HG03139 (cell line): ENCODE results near the gene NT5DC3.
"Not testable (repeated sequence)": the region's sequence is repeated elsewhere in the genome, so short reads cannot be mapped to it uniquely, and the experiment has no call there.

ENCODE experiments used
- ATAC-seq: cut with Tn5 transposase; IDR thresholded peaks from one replicate; pipeline ENCODE4 v1.9.1; 2021; ENCODE audit not compliant: unreplicated experiment

NT5DC3 gene

DNA sequence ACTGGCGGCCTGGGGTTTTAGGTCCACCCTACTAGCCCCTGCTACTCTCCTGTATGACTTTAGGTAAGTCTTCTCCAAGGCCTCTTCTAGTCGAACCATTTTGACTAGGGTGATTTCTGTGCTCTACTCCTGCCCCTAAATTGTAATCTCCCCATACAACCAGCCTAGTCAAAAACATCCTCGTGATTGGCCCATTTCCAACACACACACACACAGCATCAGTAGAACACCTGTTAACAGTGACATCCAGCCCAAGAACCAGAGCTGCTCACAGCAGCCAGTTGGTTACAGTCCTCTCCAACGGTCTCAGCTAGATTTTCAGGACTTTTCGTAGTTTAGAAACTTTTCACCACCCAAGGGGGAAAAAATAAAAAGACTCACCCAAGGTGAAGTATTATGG lies 30.9 kb downstream of the NT5DC3 start:
- no peak for ATAC-seq

DNA sequence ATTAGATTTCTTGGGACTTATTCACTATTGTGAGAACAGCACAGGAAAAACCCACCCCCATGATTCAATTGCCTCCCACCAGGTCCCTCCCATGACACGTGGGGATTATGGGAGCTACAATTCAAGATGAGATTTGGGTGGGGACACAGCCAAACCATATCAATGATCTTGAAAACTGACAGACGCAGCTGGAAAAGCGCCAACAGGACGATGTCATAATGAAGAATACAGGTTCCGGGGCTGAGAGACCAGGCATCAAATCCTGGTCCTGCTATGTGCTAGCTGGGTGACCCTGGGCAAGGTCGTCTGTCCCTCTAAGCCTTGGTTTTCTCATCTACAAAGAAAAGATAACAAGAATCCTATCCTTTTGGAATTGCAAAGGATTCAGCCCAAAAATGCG lies 31.4 kb downstream of the NT5DC3 start:
- not testable (repeated sequence) for ATAC-seq

DNA sequence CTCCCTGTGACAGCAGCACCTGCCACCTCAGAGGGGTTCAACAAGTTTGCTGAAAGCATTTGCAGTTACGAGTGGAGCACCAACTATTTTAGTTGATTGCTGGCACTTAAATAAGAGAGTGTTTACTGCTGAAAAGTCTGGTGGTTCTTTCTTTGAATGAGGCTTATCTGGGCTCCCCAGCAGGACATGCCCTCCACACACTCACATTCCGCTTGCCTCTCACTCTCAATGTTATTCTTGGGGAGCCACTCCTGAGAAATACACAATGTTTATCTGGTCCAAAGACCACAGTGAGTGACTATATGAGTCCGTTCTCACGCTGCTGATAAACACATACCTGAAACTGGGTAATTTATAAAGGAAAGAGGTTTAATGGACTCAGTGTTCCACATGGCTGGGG lies 31.9 kb downstream of the NT5DC3 start:
- ATAC-seq = no peak

DNA sequence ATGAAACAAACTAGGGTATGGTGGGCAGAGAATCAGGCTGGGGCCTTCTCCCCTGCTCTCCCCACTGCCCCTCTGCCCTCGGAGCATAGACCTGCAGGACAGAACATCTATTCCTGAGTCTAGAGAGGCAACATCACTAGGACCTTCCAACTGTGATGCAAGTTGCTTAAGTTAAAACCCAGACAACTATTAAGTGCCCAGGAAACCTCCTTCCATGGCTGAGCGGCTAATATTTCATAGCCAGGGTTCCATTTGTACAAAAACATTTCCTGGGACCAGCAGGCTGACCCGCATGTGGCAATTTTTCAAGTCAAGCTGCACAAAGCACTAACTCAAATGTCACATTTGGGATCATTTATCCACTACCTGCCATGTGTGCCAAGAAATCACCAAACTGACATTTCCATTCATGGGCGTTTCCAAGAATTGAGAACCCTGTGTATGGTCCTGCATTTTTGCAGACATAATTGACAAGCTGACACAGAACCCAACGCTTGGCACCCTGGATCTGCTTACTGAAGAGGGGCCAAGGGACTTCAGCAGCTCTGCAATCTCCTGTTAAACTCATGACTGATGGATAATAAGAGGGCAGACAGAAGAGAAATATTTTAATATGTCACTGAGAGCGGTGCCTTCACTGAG lies 32.7 kb downstream of the NT5DC3 start:
- ATAC-seq = no peak

DNA sequence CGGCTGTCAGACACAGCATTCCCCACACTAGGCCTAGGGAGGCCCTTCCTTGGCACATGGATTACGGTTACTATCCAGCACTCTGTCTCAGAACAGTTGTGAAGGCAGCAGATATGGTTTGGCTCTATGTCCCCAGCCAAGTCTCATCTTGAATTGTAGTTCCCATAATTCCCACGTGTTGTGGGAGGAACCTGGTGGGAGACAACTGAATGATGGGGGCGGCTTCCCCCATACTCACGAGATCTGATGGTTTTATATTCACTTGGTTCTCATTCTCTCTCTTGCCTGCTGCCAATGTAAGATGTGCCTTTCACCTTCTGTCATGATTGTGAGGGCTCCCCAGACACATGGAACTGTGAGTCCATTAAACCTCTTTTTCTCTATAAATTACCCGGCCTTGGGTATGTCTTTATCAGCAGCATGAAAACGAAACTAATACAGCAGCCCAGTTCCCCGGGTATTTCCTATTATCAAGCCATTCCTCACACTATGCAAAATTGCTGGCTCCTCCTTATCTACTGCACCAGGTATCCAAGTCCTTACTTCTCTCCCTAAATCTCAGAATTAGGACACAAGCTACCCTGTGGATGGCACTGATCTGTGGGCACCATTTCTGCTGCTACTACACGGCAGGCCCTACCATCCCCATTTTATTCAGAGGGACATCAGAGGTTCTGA lies 33.3 kb downstream of the NT5DC3 start:
- no peak for ATAC-seq

DNA sequence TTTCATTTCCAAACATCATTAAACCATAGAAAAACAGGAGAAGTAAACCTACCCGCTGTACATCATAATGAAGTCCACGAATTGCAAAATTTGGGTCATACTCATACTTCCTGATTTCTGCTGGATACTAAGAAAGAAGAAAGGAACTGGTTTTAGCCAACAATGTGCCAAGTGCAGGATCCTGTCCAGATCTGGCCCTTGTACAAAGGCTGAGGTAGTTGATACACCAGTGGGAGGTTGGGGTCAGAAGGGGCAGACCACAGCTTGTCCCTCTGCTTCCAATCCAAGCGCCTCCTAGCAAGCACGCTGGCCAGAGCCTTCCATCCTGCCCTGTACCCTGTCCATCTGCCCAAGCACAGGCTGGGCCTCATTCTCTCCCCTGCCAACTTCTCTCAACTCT lies 34.2 kb downstream of the NT5DC3 start:
- ATAC-seq = no peak

DNA sequence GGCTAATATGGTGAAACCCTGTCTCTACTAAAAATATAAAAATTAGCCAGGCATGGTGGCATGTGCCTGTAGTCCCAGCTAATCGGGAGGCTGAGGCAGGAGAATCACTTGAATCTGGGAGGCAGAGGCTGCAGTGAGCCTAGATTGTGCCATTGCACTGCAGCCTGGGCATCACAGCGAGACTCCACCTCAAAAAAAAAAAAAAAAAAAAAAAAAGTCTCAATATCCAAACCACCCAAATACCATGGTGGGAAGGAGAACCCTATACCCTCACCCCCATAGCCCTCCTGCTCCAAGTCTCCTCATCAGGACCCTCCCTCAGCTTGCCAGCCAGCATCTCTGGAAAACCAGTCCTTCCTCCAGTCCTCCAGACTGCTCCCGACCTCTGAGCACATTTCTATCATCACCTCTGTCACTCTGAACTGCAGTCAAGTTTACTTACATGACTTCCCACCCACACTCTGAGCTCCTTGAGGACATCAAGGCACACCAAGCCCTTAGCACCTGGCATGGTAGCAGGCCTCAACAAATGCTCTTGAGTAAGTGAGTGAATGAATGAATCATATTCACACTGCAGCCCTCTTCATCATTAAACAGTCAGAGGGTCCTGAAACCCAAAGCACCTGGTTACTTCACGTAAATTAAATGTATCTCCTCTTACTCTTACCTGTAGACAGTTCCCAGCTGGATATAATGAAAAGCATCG lies 35.2 kb downstream of the NT5DC3 start:
- no peak for ATAC-seq

DNA sequence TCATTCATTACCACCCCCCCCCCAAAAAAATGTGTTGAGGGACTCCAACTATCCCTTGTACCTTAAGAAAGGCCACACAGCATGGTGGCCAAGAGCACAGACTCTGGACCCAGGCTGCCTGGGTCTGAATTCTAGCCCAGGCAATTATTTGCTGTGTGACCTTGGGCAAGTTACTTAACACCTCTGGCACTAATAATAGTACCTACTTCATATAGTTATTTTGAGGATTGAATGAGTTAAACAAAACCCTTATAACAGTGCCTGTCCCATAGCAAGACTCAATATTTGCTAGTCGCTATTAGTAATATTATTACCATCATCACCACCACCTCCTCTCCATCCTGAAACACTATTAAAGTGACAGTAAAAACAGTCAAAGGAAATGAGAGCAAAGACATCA lies 37.2 kb downstream of the NT5DC3 start:
- ATAC-seq = no peak

DNA sequence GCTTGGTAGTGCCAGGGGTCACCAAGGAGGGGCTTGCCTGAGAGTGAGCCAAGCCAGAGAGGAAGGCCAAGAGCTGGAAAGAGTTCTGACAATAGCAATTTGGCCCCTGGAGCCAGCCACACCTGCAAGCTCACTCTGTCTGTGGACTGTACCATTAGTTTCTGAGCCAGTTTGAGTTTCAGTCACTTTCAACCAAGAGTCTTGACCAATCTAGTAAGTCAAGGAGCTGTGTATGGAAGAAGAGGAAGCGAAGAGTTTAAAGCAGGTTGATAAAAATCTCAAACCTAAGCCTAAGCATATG lies 38.5 kb downstream of the NT5DC3 start:
- ATAC-seq = no peak

DNA sequence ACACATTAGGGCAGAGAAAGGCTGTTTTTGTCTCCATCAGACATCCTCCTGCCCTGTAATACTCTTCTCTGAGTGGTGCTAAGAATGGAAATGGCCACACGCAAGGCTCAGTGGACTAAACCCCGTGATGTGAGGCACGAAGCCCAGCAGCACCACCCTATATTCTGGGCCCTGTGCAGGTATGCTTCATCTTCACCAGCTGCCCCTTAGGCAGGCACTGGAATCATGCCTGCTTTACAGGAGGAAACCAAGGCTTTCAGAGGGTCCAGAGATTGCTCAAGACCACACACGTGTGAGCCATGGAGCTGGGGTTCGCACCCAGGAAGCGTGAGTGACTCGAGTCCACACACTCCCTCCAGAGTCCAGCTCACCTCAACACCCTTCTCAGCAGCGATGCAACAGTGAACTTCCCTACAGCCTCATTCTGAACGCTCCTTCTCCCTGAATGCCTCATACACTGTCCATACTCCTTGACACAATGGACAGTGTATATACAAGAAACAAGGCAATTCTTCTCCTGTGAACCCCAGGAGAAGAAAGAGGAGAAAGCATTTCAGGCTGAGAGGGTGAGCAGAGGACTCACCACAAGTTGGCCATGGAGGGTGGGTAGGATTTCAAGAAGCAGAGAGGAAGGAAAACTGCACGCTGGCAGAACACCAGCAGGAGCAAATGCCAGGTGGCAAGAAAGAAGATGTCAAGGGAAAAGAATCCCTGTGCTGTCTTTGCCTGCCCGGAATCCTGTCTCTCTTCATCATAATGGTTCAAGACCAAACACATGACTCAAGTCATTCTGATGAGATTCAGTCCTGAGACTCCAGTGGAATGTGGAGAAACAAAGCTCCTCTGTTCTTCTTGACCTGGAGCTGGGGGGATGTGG lies 39.1 kb downstream of the NT5DC3 start:
- ATAC-seq = no peak

DNA sequence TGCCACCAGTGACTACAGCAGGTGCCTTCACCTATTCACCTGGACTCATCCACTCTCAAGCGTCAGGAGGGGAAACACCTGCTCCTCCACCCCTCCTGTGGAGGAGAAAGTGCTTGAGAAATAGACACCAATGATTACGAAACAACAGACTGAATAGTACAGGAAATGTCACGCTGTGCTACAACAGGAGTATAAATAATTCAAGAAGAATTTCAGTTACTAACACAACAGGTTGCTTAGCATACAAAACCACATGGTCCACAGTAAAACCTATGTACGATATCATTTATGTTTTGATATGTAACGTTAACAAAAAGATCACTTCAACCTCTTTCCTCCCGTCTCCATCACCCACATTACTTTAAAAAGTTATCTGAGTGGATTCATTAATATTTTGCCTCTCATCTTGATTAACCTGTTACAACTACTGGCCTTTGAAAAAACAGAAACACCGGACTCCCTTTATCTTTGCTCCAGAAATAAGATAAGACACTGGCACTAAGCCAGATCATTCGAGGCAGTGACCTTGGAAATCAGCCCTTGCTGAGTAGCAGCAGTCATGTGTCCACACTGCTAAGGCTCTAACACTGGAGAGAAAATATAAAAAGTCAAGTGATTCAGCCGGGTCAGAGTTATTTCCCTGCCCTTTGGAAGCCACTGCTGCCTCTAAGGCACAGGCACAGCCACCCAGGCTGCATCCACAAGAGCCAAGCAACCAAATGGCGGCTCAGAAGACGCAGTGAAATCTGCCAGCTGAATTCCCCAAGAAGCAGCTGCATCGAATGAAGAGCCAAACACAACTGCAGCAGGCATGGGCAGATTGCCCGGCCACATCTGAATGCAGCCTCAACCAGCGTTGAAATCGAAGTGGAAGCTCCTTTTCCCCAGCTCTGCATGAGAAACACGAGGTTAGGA lies 40.9 kb downstream of the NT5DC3 start:
- ATAC-seq = no peak

DNA sequence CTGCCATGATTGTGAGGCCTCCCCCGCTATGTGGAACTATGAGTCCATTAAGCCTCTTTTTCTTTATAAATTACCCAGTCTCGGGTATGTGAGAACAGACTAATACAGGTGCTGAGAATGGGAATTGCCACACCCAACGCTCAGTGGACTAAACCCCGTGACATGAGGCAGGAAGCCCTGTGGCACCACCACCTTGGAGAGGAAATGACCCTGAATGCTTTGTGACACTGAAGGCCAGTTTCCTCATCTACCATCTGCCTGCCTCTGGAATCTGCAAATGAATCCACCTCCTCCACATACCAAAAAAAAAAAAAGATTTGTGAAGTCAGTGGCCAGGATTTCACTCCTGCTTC lies 41.6 kb downstream of the NT5DC3 start:
- ATAC-seq = no peak

DNA sequence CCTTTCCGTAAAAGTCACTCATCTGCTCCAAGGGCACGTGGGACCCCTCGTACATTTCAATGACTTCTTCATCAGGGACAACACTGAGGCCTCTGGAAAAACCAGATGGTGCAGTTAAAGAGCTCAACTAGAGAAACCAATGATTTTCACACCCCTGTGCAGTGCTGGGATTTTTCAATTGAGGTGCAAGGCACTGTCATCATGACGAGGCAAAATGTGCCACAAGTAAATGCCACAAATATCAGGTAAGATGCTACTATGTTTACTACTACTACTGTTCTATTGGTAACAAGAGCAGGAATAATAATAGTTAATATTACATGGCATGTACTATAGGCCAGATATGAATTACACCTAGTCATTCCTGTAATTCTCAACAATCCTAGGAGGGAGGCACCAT lies 42.4 kb downstream of the NT5DC3 start:
- no peak for ATAC-seq

DNA sequence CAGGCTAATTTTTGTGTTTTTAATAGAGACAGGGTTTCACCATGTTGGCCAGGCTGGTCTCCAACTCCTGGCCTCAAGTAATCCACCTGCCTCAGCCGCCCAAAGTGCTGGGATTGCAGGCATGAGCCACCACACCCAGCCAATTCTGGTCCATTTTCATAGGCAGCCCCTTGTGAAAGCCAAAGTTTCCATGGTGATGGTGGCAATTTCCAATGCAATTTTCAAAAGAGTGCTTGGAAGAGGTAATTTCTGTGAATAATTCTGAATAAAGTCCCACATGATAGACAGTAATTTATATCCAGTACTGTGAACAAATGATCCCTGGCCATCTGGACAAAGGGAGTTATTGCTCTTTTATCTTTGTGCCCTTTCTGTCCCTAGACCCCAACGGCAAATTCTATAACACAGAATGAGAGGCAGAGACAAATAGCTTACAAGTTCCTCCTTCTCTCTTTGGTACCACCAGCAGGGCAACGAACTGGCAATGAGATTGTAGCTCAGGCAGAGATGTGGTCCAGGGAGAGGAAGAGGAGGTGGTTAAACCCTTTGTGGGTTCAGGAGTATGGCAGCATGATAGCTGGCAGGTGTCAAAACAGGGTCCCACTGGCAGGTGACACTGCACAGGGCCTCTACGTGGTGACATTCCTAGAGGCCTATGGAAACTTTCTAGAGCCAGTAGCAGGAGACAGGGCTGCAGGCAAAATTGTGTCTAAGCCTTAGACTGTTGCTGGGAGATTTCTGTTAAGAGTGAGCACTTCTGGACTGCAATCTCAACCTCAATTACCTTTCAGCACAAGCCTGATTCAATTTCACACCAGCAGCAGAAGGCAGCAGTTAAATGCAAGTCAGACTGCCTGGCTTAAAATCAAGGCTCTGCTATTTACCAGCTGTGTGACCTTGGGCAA lies 46.5 kb downstream of the NT5DC3 start:
- no peak for ATAC-seq

DNA sequence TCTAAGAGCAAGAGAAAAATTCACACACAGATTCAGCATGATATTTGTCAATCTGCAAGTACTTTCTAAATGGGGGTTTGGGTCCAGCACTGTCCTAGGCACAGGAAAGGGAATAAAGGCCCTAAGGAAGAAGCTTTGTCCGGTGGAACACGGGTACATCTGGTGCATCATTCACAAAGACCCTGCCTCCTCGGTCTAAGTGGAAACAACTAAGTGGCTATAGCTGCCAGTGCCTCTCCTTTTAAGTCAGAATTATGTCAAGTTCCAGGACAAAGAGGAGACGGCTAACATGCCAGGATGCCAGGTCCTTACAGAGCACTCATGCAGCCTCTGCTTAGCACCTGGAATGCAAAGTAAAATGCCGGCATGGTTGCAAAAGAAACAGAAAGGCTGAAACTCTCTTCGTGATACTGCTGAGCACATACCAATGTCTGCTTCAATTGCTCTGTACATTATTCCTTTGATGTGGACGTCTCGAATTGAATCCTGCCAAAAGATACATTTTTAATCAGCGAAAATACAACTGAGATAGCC lies 47.5 kb downstream of the NT5DC3 start:
- ATAC-seq = no peak

DNA sequence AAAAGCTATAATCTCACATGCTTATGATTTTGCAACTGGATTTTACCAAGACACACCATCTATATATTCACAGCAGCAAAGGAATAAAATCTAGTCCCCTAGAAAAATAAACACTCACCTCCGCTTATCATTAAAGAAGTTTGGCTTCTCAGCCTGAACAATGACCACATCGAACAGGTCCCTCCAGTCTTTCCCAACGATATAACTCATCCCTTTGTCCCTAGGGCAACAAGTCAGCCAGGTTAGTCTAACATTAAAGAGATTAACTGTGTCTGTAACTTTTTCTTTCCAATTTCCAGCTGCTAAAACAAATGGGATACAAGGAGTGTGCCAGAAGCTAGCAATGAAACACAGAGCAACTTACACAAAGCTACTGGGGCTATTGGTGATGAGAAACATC lies 48.0 kb downstream of the NT5DC3 start:
- ATAC-seq = no peak

DNA sequence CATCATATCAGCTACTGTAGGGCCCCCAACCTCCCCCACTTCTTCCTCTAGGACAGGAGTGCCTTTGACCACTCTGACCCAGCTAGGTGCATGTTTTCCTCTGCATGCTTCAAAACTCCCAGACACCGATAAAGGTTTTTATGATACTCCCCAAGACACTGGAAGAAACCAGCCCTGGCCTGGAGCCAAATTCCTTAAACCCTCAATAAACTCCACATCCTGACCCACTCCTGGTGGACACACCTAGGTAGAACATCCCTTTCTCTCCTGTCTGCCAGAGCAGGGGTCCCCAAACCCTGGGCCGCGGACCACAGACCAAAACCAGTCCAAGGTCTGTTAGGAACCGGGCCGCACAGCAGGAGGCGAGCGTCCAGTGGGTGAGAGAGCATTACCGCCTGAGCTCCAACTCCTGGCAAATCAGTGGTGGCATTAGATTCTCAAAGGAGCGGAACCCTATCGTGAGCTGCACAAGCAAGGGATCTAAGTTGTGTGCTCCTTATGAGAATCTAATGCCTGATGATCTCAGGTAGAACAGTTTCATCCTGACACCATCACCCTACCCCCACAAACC lies 49.6 kb downstream of the NT5DC3 start:
- ATAC-seq = no peak

DNA sequence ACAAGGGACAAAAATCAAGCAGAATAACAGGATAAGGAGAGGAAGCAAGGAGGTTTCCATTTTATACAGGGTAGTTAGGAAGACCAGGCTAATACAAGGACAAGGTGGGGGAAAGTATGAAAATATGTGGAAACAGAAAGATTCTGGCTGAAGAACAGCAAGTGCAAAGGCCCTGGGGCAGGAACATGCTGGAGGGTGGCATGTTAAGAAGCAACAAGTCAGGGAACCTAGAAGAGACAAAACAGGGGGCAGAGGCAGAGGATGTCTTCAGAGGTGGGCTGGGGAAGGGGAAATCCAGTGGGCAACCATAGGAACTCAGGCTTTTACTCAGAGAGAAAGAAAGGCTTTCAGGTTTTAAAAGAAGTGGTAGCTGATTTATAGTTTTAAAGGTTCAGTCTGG lies 54.8 kb downstream of the NT5DC3 start:
- no peak for ATAC-seq
